HepG2 (cell line): Measurements from ENCODE around the gene MT1M. TPM values are rescaled to one million over a fixed set of nuclear protein-coding genes. Genes with fewer than 3 reads are reported as not detected.

Experiments used
- BATF2 ChIP-seq: sonication (generic); formaldehyde crosslinking; IDR thresholded peaks from 2 replicates; pipeline ENCODE4 v1.8.0; 2022; ENCODE audit warnings: mild to moderate bottlenecking, missing genetic modification reagents, moderate library complexity
- BCL6 ChIP-seq: IDR thresholded peaks from 2 replicates; pipeline ENCODE4 v1.6.1; 2016; ENCODE audit warnings: missing genetic modification reagents, missing compliant biosample characterization
- CBFB ChIP-seq: sonication (generic); formaldehyde crosslinking; IDR thresholded peaks from 2 replicates; pipeline ENCODE4 v1.4.0; 2020; ENCODE audit warnings: missing genetic modification reagents
- CREB1 ChIP-seq, 2 experiments: fragments of 450-650 bp in 1 of 2; IDR thresholded peaks; 2 replicates each; pipeline ENCODE4 v1.6.1; 2016 to 2017; ENCODE audit warnings: control low read depth in 1 of 2, mild to moderate bottlenecking in 1 of 2, missing compliant biosample characterization in 1 of 2, missing genetic modification characterization in 1 of 2
- HOXA7 ChIP-seq: sonication (generic); formaldehyde crosslinking; IDR thresholded peaks from 2 replicates; pipeline ENCODE4 v1.8.1; 2022; ENCODE audit warnings: mild to moderate bottlenecking, missing genetic modification reagents, moderate library complexity
- IRF9 ChIP-seq: sonication (generic); formaldehyde crosslinking; IDR thresholded peaks from 2 replicates; pipeline ENCODE4 v1.8.0; 2022; ENCODE audit warnings: missing genetic modification reagents, mild to moderate bottlenecking, borderline replicate concordance
- JUND ChIP-seq: sonication (generic); formaldehyde crosslinking; IDR thresholded peaks from 2 replicates; pipeline ENCODE4 v1.8.0; 2022; ENCODE audit warnings: mild to moderate bottlenecking, missing genetic modification reagents
- KDM5A ChIP-seq: fragments of 200-600 bp; sonication (generic); IDR thresholded peaks from 2 replicates; pipeline ENCODE4 v1.7.0; 2018; ENCODE audit warnings: antibody characterized with exemption, mild to moderate bottlenecking, low read length, borderline replicate concordance
- KLF13 ChIP-seq: sonication (generic); formaldehyde crosslinking; IDR thresholded peaks from 2 replicates; pipeline ENCODE4 v1.4.0; 2020; ENCODE audit warnings: mild to moderate bottlenecking, missing genetic modification reagents
- MTA1 ChIP-seq: sonication (generic); formaldehyde crosslinking; IDR thresholded peaks from 2 replicates; pipeline ENCODE4 v1.4.0; 2020; ENCODE audit warnings: missing genetic modification reagents, mild to moderate bottlenecking, borderline replicate concordance
- MXD1 ChIP-seq: sonication (generic); formaldehyde crosslinking; IDR thresholded peaks from 2 replicates; pipeline ENCODE4 v1.4.0; 2020; ENCODE audit warnings: mild to moderate bottlenecking, missing genetic modification reagents
- MXD3 ChIP-seq: IDR thresholded peaks from 2 replicates; pipeline ENCODE4 v1.6.1; 2016; ENCODE audit warnings: mild to moderate bottlenecking, missing biosample characterization, missing genetic modification reagents
- PHB2 ChIP-seq: fragments of 450-650 bp; IDR thresholded peaks from 2 replicates; pipeline ENCODE4 v1.6.1; 2018; ENCODE audit not compliant: partially characterized antibody
- POLR2A ChIP-seq, 2 experiments: IDR thresholded peaks; 2 replicates each; pipeline ENCODE4 v1.6.1; 2011; ENCODE audit warnings: low read depth in 2 of 2, low read length in 2 of 2, mild to moderate bottlenecking in 1 of 2, moderate library complexity in 1 of 2; ENCODE audit not compliant: insufficient read depth in 1 of 2
- RBFOX2 ChIP-seq: fragments of 200-400 bp; formaldehyde crosslinking; IDR thresholded peaks from 2 replicates; pipeline ENCODE4 v1.6.1; 2017; ENCODE audit warnings: low read depth, mild to moderate bottlenecking, low read length
- UBTF ChIP-seq: sonication (generic); formaldehyde crosslinking; IDR thresholded peaks from 2 replicates; pipeline ENCODE4 v1.4.0; 2020; ENCODE audit warnings: mild to moderate bottlenecking, missing genetic modification reagents
- ZBTB14 ChIP-seq: sonication (generic); formaldehyde crosslinking; IDR thresholded peaks from 2 replicates; pipeline ENCODE4 v1.4.0; 2020; ENCODE audit warnings: missing genetic modification reagents
- ZNF12 ChIP-seq: sonication (generic); formaldehyde crosslinking; IDR thresholded peaks from 2 replicates; pipeline ENCODE4 v1.5.0; 2020; ENCODE audit warnings: missing genetic modification reagents
- ZNF292 ChIP-seq: sonication (generic); formaldehyde crosslinking; IDR thresholded peaks from 2 replicates; pipeline ENCODE4 v1.8.1; 2022; ENCODE audit warnings: mild to moderate bottlenecking, low read depth, missing genetic modification reagents, borderline replicate concordance
- ZNF451 ChIP-seq: sonication (generic); formaldehyde crosslinking; IDR thresholded peaks from 2 replicates; pipeline ENCODE4 v1.5.0; 2020; ENCODE audit warnings: mild to moderate bottlenecking, missing genetic modification reagents
- ZNF460 ChIP-seq: sonication (generic); formaldehyde crosslinking; IDR thresholded peaks from 2 replicates; pipeline ENCODE4 v1.5.1; 2020; ENCODE audit warnings: missing genetic modification reagents, mild to moderate bottlenecking, borderline replicate concordance
- ZNF501 ChIP-seq: sonication (generic); formaldehyde crosslinking; IDR thresholded peaks from 2 replicates; pipeline ENCODE4 v1.5.1; 2020; ENCODE audit warnings: mild to moderate bottlenecking, moderate library complexity, missing genetic modification reagents
- ZNF749 ChIP-seq: sonication (generic); formaldehyde crosslinking; IDR thresholded peaks from 2 replicates; pipeline ENCODE4 v1.8.0; 2022; ENCODE audit warnings: mild to moderate bottlenecking, missing genetic modification reagents, moderate library complexity, borderline replicate concordance
- ZNF83 ChIP-seq: sonication (generic); formaldehyde crosslinking; IDR thresholded peaks from 2 replicates; pipeline ENCODE4 v1.4.0; 2020; ENCODE audit warnings: missing genetic modification reagents, mild to moderate bottlenecking, borderline replicate concordance
- polyA plus RNA-seq, 8 experiments: library from polyadenylated mRNA; depleted of rRNA in 3 of 8; stranded (reverse) in 7 of 8; unstranded in 1 of 8; fragments of >200 nt; fragmentation: Illumina TruSeq in 4 of 8; extraction: Trizol in 4 of 8; gene quantifications; 2 replicates each; pipeline versions ENCODE4 v1.2.1 to v1.2.3, GENCODE V29; 2011 to 2016; ENCODE audit warnings: low read depth in 4 of 8, missing spikeins in 1 of 8, mixed read lengths in 1 of 8; ENCODE audit not compliant: insufficient read depth in 1 of 8
- total RNA-seq, 5 experiments: library from RNA; depleted of rRNA; stranded (reverse); fragments of >200 nt; fragmentation: Illumina TruSeq; extraction: Trizol; gene quantifications; 2 replicates each; pipeline ENCODE4 v1.2.3, GENCODE V29; 2016; ENCODE audit warnings: low read depth in 1 of 5

Gene MT1M
- total and polyA plus RNA-seq, 2 of the 13 experiments (the other 11 are each of a cell fraction or from before 2014, with no cell fraction given), result 4.6 TPM; not detected in 1

- TF ChIP-seq ZNF83 (CRISPR knock-in tag) (no peak), PHB2 (no peak), ZNF292 (CRISPR knock-in tag) (no peak; the same call in 1 of the 2 replicates), CBFB (CRISPR knock-in tag) (no peak), ZNF501 (CRISPR knock-in tag) (peak; percentile 71; the same call in 1 of the 2 replicates), CREB1 (IDR thresholded peaks at IDR 0.05) (no peak), CREB1 (CRISPR knock-in tag; IDR thresholded peaks at IDR 0.05) (peak; percentile 60; the same call in 1 of the 2 replicates), HOXA7 (CRISPR knock-in tag) (no peak), UBTF (CRISPR knock-in tag) (peak; percentile 46; the same call in 1 of the 2 replicates), MXD1 (CRISPR knock-in tag) (peak; percentile 71; the same call in 1 of the 2 replicates), KLF13 (CRISPR knock-in tag) (no peak), IRF9 (peak; percentile 85; the same call in 1 of the 2 replicates), ZBTB14 (no peak), MXD3 (CRISPR knock-in tag) (peak; percentile 42; the same call in 1 of the 2 replicates), RBFOX2 (peak; percentile 71), ZNF12 (CRISPR knock-in tag) (no peak), KDM5A (no peak), JUND (no peak), ZNF460 (CRISPR knock-in tag) (no peak), POLR2A (IDR thresholded peaks at IDR 0.05; ENCODE audit: insufficient read depth in 1 of 2, low read depth in 2 of 2, low read length in 2 of 2) (peak; percentile 38 to 75), ZNF749 (CRISPR knock-in tag) (no peak), ZNF451 (no peak; the same call in 1 of the 2 replicates), MTA1 (CRISPR knock-in tag) (0 out of 2 replicates have a peak, but pooled peaks have one; percentile 55), BCL6 (CRISPR knock-in tag) (peak; percentile 48), BATF2 (no peak)
These were observed 25.3 kb downstream of the MT1M start, which contains the start of gene MT1F (continued) for GRCh38 chr16:56657555-56658326.
